HG02970 (cell line): Measurements from ENCODE around the gene C3orf33.

Source experiments
- ATAC-seq: cut with Tn5 transposase; IDR thresholded peaks from one replicate; pipeline ENCODE4 v1.9.1; 2021; ENCODE audit warnings: mild to moderate bottlenecking, moderate library complexity, moderate number of reproducible peaks; ENCODE audit not compliant: unreplicated experiment, low FRiP score

Gene C3orf33

GRCh38 chr3:155744010-155744625, 62.0 kb downstream of the C3orf33 start:
- ATAC-seq = peak; percentile 29

- no peak for ATAC-seq
Observed at GRCh38 chr3:155743606-155744005, 62.5 kb downstream of the C3orf33 start.

DNA sequence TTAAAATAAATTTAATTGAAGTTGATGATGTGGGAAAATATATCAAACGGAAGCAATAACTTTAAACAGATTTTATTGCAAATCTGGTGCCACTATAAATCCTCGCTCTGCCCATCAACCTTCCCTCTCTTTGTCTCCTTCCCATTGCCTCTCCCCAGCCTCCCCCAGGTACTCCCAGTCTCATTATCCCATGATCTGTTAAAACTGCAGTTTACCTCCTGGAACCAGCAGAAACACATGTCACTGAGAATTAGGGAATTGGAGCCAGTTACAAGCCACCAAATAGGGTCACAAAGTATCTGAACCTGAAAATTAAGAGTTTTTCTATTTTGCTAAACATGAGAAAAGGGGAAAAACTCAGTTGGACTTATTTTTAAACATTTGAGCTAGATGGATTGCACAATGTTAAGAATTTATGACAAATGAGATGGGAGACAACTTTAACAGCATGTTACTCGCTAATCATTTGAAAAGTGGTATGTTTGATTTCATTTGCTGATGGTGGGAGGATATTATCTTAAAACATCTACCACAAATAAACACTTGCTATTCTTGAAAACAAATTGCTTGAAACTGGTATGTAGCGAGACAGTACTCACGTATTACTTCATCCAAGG, 63.6 kb downstream of the C3orf33 start:
- no peak for ATAC-seq

GRCh38 chr3:155741603-155742002, 64.5 kb downstream of the C3orf33 start:
- no peak for ATAC-seq

DNA sequence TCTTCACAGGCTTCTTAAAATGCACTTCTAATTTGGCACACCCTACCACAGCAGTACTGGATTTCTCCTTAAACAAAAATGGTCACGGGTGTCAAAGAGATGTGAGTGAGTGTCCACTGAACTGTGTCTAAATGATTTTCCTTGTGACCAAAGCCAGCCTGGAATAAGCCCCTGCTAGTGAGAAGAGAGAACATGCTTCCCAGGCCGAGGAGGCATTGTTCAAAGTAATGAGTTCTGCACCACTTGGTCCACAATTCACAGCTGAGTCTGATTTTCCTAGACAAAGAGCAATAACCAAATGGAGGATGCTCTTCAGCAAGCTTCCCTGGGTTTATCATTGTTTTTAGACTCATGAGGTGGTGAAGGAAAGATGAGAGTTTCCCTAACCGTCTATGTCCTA, 65.0 kb downstream of the C3orf33 start:
- ATAC-seq = no peak

DNA sequence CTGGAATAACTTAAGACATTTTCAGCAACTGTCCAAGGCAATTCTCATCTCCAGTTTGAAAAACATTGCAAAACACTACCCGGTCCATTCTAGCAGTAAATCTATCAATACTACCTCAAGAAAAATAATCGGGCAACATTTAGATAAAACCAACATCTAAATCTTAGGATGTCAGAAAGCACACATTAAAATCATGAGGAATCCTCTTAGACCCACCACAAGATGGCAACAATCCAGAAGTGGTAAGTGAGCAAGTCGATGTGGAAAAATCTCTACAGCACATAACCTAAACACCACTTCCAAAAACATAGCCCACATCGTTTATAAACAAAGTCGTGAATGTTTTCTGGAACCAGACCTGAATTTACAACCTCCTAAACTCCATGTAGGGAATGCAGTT, 66.9 kb downstream of the C3orf33 start:
- ATAC-seq = no peak

GRCh38 chr3:155738580-155739076, 67.5 kb downstream of the C3orf33 start:
- ATAC-seq = no peak

DNA sequence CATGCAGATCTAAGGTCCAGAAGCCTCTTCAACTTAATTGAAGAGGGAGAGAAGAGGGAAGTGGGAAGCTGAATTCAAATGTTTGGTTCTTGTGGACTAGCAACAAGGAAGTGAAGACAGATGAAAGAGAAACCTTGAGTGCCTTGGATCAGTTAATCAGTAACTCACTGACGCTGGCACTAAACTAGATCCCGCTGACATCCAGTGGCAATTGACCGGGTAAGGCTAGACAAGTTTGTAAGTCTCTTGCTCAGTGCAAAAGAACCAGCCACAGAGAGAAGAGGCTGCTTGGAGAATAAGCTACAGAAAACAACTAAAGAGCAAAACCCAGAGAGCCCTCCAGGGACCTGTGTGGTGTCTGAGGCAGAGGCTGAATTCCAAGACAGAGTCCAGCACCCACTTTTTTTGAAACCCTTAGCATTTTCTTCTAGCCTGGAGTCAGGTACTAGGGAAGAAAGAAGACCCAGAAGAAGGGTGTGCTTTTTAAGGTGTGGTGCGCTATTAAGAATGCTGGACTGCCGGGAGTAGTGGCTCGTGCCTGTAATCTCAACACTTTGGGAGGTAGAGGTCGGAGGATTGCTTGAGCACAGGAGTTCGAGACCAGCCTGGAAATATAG, 68.1 kb downstream of the C3orf33 start:
- ATAC-seq = peak; percentile 92

- no peak for ATAC-seq
Observed at GRCh38 chr3:155736381-155736780, 69.7 kb downstream of the C3orf33 start.

DNA sequence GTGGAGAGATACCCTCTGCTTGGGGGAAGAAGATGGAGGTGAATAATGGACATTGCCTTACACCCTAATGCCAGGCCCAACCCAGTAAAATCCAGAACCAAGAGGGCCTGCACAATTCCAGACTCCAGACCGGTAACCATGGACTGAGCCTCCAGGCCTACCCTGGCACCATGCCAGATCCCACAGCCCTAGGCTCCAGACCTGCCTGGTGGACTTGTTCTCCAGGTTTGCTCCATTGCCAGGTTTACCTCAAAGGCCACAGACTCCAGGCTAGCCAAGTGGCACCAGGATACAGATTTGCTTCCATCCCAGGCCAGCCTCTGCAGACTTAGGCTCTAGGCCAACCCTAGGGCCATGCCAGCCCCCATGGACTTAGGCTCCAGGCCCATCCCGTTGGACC, 75.2 kb downstream of the C3orf33 start:
- ATAC-seq = no peak

DNA sequence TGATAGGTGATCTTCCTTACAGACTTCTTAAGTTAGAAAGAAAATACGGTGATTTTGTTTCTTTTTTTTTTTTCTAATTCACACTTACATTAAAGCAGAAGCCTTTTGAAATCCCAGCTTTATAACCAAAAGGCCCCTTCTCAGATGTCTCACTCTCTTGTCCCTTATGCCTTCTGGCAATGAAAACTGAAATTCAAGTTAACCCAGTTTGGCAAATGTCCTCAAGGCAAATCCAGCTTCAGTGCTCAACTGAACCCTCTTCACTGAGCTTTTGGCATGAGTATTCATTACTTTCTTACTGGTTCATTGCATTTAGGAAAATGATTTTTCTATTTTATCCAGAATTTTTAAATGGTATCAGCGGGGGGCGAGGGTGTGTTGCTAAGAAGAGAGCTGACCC, 78.2 kb downstream of the C3orf33 start:
- ATAC-seq = no peak

GRCh38 chr3:155714295-155714718, 91.8 kb downstream of the C3orf33 start:
- ATAC-seq = no peak
